ENCODE data around the gene FAM9C. TPM values are rescaled to one million over a fixed set of nuclear protein-coding genes. Genes with fewer than 3 reads are reported as not detected.
A peak's percentile ranks its signal among the peaks of the same experiment; 100 is the strongest.
"Not testable (repeated sequence)": the region's sequence is repeated elsewhere in the genome, so short reads cannot be mapped to it uniquely, and the experiment has no call there.

FAM9C gene
- total and polyA plus RNA-seq, 11 donors, result 0.20 to 2.6 (median 0.34) TPM; not detected in 5

DNA sequence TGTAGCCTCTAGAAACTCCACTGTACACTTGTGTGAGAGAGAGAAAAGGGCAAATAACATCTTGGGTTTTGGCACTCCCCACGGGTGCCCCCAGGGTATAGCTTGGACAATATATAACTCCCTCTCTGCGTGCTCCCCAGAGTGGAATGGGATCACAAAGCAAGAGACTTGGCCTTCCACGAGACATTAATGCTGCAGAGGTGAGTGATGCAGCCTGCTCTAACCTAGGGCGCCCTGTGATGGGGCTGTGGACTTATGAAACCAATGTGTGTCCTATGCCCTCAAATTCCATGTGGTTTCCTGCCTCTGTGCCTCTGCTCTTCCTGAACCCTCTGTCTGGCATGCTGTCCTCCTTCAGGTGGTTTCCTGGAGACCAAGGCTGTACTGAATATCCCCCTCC is 22.0 kb upstream of the FAM9C start:
- H3K36me3 ChIP-seq, result no peaks in the 10 kb centered on the region
- 71 to 86% (median 79%) methylated on average over 4 of the region's 4 CpGs for WGBS, 4 donors
- peaks cover 0 to 14% (median 0%) of the 10 kb centered on the region in 9 donors for H3K27me3 ChIP-seq

DNA sequence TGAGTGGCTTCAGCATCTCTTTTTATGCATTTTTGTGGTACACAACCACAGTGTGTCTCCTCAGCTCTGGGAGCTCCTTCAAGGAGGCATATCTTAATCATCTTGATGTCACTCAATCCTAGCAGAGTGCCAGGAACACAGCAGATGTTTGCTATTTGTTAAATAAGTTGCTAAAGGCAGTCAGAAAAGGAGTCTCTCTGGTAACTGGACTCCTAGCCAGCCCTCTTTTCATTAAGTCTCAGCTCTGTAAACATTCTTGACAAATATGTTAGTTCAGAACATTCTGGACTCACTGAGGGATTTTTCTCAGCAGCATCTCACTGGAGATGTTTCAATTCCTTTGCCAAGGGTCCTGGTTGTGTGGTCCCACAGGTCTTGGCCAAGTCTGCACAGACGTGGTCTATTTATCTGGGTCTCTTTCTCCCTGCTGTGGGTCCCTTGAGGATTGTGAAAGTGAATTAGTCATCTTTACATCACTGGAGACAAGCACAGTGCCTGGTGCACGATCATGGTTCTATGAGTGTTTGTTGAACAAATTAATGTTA is 20.3 kb upstream of the FAM9C start:
- Histone ChIP-seq H3K4me1 (peaks cover 0 to 12% (median 0%) of the 10 kb centered on the region in 12 donors), H3K4me3 (no peak overlapping the region), H3K9me3 (peaks cover 0 to 19% (median under 1%) of the 10 kb centered on the region in 12 donors), H3K36me3 (no peaks in the 10 kb centered on the region), H3K27me3 (peaks cover 0 to 20% (median 0%) of the 10 kb centered on the region in 9 donors), H3K27ac (peak overlapping the region in 1 of 12 donors; percentile 47)
- WGBS, 4 donors, result 67 to 76% (median 70%) methylated on average over 2 of the region's 2 CpGs
- ATAC-seq, result peak; percentile 37 to 76 (median 65)
- DNase-seq, result no peak
- intact Hi-C loops (cut with DNase I), result no loop called here
- TF ChIP-seq, protein P1, sequence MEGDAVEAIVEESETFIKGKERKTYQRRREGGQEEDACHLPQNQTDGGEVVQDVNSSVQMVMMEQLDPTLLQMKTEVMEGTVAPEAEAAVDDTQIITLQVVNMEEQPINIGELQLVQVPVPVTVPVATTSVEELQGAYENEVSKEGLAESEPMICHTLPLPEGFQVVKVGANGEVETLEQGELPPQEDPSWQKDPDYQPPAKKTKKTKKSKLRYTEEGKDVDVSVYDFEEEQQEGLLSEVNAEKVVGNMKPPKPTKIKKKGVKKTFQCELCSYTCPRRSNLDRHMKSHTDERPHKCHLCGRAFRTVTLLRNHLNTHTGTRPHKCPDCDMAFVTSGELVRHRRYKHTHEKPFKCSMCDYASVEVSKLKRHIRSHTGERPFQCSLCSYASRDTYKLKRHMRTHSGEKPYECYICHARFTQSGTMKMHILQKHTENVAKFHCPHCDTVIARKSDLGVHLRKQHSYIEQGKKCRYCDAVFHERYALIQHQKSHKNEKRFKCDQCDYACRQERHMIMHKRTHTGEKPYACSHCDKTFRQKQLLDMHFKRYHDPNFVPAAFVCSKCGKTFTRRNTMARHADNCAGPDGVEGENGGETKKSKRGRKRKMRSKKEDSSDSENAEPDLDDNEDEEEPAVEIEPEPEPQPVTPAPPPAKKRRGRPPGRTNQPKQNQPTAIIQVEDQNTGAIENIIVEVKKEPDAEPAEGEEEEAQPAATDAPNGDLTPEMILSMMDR (IDR thresholded peaks at IDR 0.05), result no peak
- no peak for TF ChIP-seq POLR2A (IDR thresholded peaks at IDR 0.05)

More for the DNA sequence above, 22.0 kb upstream of the FAM9C start:
- no peak overlapping the region for H3K4me3 ChIP-seq
- H3K4me1 ChIP-seq, result no peaks in the 10 kb centered on the region
- no peak for TF ChIP-seq POLR2A (IDR thresholded peaks at IDR 0.05)
- TF ChIP-seq, protein P1 (IDR thresholded peaks at IDR 0.05), result no peak
- no peak overlapping the region for H3K27ac ChIP-seq
- DNase-seq (no peak), ATAC-seq (no peak)
- intact Hi-C loops (cut with DNase I), result no loop called here
- H3K9me3 ChIP-seq, result peaks cover 0 to 24% (median 4%) of the 10 kb centered on the region in 12 donors

DNA sequence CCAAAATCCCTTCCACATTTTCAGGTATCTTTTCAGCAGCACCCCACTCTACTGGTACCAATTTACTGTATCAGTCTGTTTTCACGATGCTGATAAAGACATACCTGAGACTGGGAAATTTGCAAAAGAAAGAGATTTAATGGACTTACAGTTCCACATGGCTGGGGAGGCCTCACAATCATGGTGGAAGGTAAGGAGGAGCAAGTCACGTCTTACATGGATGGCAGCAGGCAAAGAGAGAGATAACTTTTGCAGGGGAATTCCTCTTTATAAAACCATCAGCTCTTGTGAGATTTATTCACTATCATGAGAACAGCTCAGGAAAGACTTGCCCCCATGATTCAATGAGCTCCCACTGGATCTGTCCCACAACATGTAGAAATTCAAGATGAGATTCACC is 18.7 kb upstream of the FAM9C start:
- DNase-seq; H3K9me3 ChIP-seq; H3K27ac ChIP-seq; intact Hi-C loops (cut with DNase I); H3K4me3 ChIP-seq; H3K36me3 ChIP-seq; ATAC-seq: not testable (repeated sequence)
- Histone ChIP-seq H3K27me3 (peaks cover 0 to 20% (median 0%) of the 10 kb centered on the region in 9 donors), H3K4me1 (peaks cover 0 to 13% (median 0%) of the 10 kb centered on the region in 12 donors)
- WGBS, 4 donors, result 85 to 97% (median 91%) methylated on average over 2 of the region's 2 CpGs

DNA sequence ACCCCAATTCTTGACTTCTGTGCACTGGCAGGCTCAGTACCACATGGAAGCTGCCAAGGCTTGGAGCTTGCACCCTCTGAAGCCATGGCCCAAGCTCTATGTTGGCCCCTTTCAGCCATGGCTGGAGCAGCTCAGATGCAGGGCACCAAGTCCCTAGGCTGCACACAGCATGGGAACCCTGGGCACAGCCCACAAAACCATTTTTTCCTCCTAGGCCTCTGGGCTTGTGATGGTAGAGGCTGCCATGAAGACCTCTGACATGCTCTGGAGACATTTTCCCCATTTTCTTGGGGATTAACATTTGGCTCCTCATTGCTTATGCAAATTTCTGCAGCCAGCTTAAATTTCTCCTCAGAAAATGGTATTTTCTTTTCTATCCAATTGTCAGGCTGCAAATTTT is 17.9 kb upstream of the FAM9C start:
- H3K9me3 ChIP-seq; H3K36me3 ChIP-seq; ATAC-seq; H3K27ac ChIP-seq; DNase-seq; H3K4me3 ChIP-seq; intact Hi-C loops (cut with DNase I): not testable (repeated sequence)
- peaks cover 0 to 20% (median 0%) of the 10 kb centered on the region in 9 donors for H3K27me3 ChIP-seq
- H3K4me1 ChIP-seq, result peaks cover 0 to 13% (median 0%) of the 10 kb centered on the region in 12 donors

DNA sequence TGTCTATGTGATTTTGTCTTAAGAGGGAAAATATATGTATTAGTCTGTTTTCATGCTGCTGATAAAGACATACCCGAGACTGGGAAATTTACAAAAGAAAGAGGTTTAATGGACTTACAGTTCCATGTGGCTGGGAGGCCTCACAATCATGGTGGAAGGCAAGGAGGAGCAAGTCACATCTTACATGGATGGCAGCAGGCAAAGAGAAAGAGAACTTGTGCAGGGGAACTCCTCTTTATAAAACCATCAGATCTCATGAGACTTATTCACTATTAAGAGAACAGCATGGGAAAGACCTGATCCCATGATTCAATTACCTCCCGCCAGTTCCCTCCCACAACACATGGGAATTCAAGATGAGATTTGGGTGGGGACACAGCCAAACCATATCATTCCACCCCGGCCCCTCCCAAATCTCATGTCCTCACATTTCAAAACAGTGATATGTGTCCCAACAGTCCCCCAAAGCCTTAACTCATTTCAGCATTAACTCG is 16.8 kb upstream of the FAM9C start:
- ATAC-seq; H3K9me3 ChIP-seq; H3K27ac ChIP-seq; H3K36me3 ChIP-seq; H3K4me3 ChIP-seq; intact Hi-C loops (cut with DNase I); DNase-seq: not testable (repeated sequence)
- H3K27me3 ChIP-seq, result peaks cover 0 to 15% (median 0%) of the 10 kb centered on the region in 9 donors
- peaks cover 0 to 13% (median 0%) of the 10 kb centered on the region in 12 donors for H3K4me1 ChIP-seq
- WGBS, 4 donors, result 87 to 98% (median 91%) methylated on average over 4 of the region's 4 CpGs

All from heart left ventricle (tissue), 16 donors.